ENCODE results near the gene MRPL46.
A peak's percentile ranks its signal among the peaks of the same experiment; 100 is the strongest.

The MRPL46 gene

DNA sequence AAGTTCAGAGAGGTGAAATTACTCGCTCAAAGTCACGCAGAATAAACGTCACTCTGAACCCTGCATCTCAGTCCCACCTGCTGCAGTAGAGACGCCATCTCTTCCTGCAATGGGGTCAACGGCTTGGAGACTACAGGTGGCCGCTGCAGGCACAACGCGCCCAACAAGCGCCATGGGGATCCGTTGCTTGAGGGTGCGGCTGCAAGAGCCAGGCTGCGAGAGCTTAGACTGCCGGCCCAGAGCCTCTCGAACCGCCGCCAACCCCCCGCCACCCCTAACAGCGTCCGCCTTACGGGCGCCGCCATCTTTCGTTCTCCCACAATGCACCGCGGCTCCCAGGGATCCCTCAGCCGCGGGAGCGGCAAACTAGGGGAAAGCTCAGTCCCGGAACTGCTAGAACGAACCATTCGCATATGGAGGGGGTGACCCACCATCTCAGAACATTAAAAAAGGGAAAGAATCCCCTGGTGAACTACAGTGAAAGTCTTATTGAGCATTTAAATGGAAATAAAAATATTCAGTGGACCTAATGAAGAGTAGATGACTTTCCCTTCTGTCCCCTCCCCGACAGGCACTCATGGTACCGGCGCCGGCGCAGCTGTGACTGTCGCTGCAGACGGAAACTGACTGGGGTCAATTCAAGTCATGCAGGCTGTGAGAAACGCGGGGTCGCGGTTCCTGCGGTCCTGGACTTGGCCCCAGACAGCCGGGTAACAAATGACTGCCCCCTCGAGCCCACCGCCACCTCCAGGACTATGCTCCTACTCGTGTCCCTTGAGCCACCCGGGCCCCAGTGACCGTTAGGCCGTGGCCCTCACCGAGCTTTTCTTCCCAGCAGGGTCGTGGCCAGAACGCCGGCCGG is at the start of gene MRPL46, which contains the start of gene MRPS11:
MRPL46 (minus strand) TSS at position 316 of the 862 bp plus-strand sequence; CDS start at position 305, 11 bp downstream.
MRPS11 (plus strand) TSS at position 636 of the 862 bp plus-strand sequence; CDS start at position 646, 10 bp downstream.
- peak; percentile 71 for DNase-seq

DNA sequence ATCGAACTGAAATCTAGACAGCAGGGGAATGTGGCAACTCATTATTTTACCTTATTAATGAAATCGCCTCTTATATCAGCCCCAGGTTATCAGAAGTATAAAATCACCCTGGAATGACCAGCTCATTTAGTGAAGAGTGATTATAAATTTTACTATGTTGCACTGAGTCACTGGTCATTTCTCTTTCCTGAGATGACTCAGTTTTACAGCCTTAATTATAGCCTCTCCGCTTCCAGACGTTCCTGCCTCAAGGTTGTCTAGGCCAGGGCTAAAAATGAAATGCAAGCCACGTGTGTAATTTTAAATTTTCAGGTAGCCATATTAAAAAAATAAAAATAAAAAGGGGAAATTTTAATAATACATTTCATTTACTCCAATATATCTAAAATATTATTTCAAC is 46.0 kb upstream of the MRPL46 start:
- DNase-seq, result no peak

DNA sequence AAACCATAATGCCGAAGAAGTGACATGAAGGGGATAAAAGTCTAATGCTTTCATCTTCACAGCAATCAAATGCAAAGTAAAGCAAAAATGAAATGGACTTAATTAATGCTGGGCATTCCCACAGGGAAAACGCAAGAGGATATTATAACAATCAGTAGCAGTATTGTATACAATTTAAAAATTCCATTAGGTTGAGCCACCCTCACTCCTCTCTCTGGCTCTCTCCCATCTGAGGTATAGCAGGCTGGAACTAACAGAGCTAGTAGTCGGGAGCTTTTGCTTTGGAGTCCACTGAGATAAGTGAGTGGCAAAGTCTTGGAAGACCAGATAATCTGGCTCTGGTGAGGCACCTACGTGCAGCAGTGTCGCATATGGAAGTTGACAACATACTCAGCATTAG is 45.4 kb upstream of the MRPL46 start:
- DNase-seq, result no peak

DNA sequence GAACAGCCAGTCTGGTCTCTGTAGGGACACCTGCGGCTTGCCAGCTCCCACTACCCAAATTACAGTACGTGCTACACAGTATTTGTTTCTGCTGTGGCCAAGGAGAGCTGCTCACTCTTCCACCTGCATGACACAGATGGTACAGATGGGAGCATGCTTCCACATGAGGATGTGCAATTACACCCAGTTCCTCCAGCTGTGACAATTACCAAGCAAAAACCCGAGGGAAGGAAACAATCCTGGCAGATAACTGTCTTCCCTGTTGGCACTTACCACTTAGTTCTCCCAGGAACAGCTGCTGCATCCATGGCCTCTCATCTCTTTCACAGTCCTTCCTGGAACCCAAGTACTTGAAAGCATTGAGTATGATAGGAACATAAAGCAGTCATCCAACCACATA is 44.9 kb upstream of the MRPL46 start:
- DNase-seq, result no peak

DNA sequence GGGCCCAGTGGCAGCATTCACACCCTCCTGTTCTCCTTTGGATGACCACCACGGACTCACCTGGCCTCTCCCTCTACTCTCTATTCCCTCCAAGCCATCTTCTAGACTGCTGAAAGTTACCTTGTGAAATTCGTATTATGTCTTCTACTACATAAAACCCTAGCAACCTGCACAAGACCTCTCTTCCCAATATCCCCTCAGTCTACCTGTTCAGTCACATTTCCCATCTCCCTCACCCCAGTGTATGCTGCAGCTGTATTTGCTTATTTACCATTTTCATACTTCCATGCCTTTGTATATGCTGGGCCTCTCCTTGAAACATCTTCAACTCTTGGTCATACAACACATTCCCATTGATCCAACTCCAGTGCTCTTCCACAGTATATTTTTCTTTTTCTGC is 44.0 kb upstream of the MRPL46 start:
- no peak for DNase-seq

DNA sequence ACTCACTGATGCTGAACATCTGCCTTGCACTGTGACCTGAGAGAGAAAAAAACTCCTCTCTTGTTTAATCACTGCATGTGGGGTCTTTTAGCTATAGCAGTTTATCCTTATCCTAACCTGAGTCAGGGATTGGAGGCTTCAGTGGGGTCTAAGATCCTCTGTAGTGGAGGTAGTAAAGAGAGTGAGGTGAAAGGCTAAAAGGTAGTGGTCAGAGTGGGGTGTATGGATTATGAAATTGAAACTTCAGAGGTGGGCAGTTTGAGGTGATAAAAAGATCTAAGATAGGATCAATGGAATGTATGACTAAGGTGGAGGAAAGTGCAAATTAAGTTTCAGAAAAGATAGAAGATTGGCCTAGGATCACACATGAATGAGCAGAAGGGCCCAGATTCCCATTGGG is 42.8 kb upstream of the MRPL46 start:
- no peak for DNase-seq

DNA sequence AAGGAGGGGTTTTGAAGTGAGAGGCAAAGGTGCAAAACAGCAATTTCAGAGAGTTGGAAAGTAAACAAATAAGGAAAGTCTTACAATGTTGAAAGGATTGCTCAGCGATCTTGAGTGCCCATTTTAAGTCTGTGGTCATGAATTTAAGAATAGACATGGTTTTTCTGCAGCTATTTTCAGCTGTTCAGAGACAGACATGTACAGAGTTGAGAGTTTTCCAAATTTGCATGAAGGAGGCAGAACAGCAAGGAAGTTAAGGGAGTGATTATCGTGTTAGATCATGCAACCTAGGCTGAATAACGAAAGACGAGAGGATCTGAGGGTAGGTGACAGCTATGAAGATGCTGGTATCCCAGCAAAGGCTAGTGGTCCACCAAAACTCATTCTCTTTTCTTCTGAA is 42.1 kb upstream of the MRPL46 start:
- DNase-seq, result no peak

DNA sequence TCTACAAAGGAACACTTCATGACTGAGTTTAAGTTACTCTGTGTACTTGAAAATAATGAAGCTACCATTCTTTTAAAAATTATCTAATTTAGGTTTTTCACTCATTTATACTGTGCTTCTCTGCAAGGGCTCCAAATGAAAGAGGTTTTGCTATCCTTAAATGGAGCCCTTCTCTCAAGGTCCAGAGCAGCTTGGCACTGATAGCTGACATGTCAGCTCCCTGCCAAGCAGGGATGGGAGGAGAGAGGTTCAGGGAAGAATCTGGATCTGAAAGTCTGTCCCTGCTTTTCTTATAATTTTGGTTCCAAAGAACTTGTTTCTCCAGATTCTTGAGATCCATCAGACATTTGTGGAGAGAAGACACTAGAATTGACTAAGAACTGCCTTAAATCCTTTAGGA is 39.4 kb upstream of the MRPL46 start:
- DNase-seq, result no peak

DNA sequence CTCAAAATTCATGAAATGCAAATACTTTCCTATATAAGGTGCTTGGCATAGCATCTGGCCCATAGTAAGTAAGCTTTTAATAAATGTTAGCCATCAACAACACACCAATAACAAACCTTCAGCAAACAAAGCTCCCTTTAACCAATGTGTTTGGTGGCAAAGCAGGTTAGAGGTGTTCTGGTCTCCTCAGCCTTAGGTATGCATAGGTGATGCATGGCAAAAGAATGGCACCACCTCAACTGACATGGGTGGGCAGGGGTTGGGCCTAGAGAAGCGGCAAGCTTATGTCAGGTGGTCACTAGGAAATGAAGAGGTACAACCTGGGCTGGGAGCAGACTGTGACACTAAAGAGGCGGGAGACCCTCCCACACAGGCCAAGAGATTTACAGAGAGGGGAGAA is 38.5 kb upstream of the MRPL46 start:
- DNase-seq, result no peak

DNA sequence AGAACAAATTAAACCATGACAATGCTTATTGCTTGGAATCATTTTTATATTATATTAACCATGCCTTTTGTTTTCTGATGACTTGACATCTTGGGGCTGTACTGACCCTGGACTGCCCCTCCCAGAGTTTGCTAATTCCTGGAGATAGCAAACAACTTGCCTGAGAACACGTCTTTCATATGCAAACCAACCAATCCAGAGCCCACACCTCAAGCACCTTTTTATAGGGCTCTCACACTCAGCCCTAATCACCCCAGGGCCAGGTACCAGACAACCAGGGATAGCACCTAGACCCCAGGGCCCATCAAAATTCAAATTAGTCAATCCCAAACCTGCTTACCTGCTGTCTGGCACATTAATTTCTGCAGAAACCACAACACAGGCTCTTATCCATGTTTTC is 37.3 kb upstream of the MRPL46 start:
- no peak for DNase-seq

DNA sequence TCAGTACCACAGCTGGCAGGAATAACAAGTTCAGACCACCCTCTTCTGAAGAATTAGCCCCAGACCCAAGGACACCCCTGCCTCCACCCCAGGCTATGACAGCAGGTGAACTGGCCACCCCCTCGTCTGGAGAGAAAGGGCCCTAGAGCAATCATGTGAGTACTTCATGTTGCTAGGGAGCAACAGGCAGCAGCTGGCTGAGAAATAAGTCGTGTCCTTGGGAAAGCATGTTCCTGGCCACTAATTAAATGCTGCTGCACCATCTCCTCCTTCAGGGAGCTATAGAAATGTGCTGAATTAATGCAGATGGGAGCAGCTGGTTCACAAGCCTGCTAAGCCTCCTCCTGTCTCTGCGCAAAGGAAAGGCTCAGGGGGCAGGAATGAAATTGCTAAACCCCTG is 31.8 kb upstream of the MRPL46 start:
- DNase-seq, result no peak

DNA sequence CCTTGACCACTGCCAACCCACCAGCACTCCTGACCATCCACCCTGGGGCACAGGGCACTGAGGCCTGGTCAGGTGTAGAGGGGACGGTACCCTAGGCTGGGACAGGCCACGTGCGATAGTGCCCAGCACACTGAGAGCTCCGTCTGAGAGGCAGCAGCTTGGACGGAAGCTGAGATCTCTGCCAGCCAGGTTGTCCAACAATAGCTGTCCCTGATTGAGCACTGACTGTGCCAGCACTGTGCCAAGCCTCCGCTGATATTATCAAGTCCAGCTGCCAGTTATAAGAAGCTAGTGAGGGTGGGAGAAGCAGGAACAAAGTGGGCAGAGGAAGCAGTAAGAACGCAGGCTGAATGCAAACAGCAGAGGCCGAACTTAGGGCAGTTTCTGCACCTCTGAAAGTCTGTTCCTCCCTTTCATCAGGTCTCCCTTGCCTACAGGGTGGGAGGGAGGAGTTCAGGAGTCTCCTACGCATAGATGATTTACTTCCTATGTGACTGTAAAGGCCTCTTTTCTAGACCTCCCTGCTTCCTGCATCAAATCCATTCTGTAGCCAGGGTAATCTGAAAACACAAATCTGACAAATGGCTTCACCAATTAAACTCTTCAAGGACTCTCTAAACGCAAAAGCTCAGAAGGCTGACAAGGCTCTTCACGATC is 30.0 kb upstream of the MRPL46 start:
- no peak for DNase-seq

DNA sequence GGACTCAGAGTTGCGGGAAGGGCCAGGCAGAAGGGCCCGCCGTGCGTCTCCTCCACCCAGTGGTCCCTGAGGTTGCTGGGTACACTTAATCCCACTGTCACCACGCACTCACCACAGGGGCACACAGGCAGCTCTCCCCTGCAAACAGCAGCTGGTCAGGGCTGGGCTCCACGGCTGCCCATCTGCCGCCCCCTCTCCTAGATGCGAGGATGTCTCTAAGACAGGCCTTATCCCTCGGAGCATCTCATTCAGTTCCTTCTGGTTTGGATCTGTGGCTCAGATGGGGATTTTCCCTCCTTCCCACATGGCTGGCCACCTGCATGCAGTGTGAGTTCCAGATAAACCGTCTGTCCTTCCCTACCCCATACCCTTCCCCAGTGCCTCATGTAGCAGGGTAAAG is 26.7 kb upstream of the MRPL46 start:
- no peak for DNase-seq

DNA sequence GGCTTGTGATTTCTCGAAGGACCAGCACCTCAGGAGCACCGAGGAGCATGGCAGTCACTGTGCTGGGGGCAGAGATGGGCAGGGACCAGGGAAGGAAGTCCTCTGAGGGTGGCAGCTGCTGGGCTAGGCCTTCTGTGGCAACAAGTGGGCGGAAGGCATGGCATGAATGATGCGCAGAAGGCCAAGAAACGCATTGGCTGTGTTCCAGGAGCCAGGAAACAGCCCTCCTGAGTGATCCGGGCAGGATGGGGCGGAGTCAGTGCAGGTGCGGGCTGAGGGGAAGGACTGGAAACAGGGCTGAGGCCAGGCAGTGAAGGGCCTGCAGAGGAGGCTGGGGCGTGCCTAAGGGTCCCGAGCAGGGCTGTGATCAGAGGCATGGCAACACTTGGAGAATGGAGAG is 24.0 kb upstream of the MRPL46 start:
- DNase-seq, result no peak

DNA sequence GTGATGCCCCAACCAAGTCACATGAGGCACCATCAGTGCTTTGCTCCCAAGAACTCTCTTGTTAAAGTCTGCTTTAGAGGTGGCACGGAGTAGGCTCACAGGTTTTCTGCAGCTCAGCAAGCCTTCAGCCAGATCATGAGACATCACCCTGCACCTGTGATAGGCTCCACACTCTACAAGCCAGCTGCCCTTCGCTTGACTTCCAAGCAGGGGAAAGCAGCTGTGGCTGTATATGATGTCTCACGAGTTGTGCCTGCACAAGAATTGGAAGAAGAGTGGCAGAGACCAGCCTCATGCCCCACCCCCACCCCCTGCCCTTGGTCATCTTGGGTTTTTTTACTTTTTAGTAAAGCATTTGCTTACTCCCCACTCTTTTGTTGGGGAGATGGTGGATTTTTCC is 22.8 kb upstream of the MRPL46 start:
- no peak for DNase-seq

DNA sequence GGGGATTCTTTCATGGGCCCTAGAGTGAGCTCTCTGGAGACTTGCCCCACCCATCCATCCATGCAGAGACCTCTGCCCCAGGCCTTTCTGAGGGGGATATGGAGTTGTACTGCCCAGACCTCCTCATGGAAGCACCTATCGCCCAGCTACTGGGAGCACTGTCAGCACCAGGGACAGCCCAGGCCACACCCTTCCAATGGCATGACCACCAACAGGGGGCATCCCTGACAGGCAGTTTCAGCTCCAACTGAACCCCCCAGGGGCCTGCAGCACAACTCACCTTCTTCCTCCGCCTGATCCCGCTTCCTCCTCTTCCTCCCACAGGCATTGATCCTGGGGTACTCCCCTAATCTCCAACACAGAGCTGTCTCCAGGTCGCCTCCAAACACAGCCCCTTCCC is 22.1 kb upstream of the MRPL46 start:
- no peak for DNase-seq

DNA sequence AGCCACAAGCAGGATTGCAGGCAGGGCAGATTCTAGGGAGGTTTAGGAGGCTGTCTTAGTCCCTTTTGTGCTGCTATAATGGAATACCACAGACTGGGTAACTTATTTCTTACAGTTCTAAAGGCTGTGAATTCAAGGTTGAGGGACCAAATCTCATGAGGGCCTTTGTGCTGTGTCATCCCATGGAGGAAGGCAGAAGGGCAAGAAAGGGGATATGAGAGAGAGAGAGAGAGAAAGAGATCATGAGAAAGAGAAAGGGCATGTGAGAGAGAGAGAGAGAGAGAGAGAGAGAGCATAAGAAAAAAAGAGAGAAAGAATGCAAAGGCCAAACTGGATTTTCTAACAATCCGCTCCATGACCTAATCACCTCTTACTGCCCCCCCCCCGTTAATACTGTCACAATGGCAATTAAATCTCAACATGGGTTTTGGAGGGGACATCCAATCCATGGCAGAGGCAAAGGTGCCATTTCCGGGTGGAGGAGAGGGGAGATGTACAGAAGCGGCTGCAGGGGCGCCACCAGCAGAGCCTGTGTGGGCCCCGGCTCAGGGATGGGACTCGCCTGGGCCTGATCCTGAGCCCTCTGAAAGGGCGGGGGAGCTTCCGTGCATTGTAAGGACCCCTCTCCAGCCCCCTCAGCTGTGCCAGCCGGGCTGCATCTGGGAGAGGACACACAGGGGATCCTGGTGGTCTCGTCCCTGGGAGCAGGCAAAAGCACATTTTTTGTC is 20.8 kb upstream of the MRPL46 start:
- DNase-seq, result no peak

DNA sequence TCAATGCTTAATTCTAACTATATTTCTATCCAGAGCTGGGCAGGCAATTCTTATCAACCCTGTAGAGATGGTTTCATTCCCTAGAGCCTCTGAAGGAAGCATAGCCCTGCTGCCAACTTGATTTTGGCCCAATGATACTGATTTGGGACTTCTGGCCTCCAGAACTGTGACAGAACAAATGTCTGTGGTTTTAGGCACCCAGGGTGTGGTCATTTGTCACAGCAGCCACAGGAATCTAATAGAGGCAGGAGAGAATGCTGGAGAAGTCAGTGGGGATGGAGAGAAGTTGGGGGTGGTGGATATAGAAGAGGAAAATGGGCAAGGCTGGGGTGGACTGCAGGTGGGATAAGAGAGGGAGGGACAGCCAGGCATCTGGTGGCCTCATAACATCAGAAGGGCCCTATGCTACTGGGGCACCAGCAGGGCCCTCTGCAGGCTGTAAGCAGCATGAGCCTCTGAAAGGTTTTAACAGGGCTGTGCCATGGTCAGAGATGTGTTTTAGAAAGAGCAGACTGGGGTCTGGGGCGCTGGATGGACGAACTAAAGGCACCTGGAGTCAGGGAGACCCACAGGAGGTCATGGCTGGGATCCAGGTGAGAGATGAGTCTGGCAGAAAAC is 20.1 kb upstream of the MRPL46 start:
- no peak for DNase-seq

DNA sequence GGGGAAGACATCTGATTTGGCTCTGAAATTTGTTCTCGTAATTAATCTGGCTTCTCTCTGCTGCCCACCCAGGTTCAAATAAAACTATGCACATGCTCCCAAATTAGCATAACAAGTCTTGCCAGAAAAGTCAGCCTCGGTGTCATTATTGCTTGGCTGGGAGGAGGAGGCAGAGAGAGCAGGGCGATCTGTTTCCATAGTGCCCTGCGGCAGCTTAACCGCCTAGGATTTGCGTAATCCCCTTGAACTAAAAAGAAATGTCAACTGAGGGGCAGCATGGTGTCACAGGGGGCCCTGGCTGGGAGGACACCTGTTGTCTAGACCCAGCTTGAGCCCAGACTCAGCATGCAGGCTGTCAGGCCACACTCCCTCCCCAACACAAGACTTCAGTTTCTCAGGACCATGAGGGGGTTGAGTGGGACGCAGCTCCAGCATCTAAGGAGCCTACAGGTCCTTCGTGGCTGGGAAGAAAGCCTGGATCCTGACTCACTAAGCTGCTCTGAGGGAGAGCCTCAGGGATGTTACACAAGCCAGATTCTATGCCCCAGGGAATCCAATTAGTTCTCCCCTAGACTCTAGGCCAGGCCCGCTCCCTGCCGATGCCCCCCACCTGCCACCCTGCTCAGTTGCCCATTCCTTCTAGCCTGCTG is 17.6 kb upstream of the MRPL46 start:
- DNase-seq, result peak; percentile 61

DNA sequence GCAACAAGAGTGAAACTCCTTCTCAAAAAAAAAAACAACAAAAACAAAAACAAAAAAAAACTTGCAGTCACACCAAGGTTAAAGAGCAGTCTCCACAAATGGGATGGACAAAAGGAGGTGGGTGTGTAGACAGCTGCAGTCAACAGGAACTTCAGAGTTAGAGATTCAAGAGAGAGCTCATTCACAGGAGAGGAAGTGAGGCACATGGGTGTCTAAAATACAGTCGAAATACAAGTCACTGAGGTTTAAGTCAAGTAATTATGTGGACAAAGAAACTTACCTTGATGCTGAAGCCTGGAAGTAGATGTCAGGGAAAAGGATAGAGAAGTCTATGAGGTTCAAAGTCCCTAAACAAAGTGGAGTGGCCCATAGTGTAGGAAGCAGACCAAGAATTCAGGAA is 15.1 kb upstream of the MRPL46 start:
- no peak for DNase-seq

DNA sequence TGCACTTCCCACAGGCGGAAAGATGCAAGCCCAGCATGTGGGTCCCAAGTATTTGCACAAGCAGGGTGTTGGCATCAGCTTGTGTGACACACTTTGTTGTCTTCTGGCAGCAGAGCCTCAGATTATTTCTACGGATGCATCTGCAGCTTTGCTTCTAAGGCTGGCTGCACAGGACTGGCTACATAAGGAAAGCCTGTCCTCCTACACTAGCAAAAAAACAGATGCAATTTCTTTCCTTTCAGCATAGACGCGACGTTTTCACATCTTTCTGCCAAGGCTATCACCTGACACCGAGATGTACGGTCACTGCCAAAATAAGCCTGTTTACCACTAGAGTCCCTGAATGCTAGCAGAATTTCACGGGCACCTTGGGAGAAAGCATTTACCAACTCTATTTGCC is 13.8 kb upstream of the MRPL46 start:
- no peak for DNase-seq

DNA sequence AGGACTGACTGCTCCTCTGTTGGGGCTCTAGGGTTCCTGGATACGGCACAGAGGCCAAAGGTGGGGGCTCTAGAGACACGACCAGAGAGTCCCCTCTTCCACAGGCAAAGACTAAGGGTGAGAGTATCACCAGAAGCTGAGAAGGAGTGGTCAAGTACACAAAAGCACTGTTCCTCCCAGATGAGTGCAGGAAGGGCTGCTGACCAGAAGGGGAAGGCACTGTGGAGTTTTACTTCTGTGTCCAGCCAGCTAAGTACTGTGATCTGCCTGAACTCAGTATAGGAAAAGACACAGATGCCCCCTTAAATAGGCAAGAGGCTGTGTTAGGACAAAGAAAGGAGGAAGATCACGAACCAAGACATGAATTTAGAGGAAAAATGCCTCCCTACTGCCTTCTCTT is 12.0 kb upstream of the MRPL46 start:
- no peak for DNase-seq

DNA sequence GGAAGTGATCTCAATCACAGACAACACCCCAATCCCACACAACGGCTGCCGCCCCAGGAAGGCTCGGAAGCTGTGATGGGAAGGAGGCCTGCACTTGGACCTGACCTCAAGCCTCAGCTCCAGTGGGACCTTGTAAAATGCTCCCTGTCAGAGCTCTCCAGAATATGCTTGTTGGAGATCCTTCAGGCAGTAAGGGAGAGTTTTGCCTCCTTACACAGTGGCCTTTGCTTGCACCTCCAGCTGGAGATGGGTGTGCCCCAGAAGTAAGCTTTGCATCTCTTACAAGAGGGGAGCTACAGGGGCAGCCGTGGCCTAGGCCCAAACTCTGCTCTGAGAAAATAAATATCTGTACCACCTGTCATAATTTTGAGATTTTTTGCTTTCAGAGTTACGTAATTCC is 10.7 kb upstream of the MRPL46 start:
- DNase-seq, result no peak
